Dermis microvascular lymphatic vessel endothelial cell (primary cell): ENCODE data around the gene CSTA. TPM values are rescaled to one million over a fixed set of nuclear protein-coding genes. Genes with fewer than 3 reads are reported as not detected.

Source experiments
- DNase-seq, 2 donors: peaks; one replicate each; pipeline versions ENCODE4 v3.0.0 to v3.0.0-alpha.2; 2010; ENCODE audit warnings: low read depth in 2 of 2
- total RNA-seq: library from RNA; depleted of rRNA; stranded (reverse); fragments of >200 nt; gene quantifications from 2 replicates; pipeline ENCODE4 v1.2.1, GENCODE V29; 2014

CSTA gene
- total RNA-seq, 1 donor from 2014 or later, result not detected

GRCh38 chr3:122377975-122378374 is 52.9 kb downstream of the CSTA start:
- no peak for DNase-seq

DNA sequence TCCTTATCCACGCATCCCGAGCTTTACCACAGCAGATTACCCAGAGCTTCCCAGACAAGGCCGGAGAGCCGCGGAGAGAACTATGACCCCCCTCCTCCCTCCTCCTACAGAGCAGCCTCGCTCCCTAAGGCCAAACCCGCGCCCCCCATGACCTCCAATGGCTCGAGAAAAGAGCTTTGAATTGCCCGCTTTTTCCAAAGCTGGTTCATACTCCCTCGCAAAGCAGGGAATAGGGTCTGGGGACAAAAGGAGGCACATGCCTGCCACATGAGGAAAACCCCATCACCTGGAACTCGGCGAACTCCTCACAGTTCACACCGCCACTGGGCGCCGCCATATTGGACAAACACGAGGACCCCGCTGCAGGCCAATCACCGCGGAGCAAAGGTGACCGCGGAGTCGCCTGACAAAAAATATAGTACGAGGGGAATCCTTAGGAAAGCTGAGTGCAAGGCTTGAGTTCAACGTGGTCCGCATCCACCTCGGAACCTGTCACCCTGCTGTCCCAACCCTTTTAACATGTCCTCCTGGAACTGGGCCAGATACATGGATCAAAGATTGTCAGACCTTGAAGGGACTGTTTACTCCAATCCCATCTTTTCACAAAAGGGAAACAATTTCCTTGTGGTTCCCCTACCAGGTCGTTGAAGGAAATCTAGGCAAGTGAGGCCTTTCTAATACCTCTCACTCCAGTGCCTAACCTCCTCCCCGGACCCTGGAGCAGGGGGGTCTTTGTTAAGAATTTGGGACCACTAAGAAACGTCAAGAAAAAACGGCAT is 58.0 kb downstream of the CSTA start, which contains the start of gene MIX23:
TSS of gene MIX23 (minus strand) at position 344 of the 779 bp plus-strand sequence. CDS start at position 337, 7 bp downstream.
- DNase-seq, result peak; percentile 50 to 85

DNA sequence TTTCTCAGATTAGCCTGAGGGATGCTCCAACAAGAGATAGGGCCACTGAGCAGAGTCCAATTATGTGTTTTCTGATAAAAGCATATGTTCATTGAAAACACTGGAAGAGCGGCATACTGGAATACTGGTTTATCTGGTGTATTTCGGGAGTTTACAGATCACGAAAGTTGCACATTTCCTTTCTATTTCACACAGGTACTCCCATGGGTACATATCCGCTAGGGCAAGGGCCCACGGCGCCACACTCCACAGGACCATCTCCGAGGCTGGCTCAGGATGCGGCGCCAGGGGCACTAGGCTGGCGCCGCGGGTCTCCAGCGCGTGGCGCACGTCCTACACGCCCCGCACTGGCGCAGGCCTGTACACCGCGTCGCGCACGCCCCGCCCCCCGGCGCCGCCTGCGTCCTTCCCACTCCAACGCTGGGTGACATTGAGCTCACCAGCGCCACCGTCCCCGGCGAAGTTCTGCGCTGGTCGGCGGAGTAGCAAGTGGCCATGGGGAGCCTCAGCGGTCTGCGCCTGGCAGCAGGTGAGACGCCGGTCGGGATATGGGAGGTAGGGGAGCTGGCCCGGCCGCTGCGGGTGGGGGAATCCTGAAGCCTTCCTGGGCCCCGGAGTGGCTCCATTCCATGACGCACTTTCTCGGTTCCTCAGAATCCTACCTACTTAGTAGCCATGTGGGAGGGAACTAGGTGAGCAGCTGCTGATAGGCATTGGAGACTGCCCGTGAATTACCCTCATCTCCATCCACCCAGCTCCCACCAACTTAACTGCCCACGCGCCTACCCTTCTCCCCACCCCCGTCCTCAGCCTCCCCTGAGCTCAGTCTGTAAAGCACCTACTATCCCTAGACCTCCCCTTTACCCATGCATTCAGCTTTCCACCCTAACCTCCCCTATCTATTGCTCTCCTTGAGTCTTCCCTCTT is 59.0 kb downstream of the CSTA start, which contains the start of gene FAM162A:
TSS of gene FAM162A (plus strand) at position 412 of the 927 bp plus-strand sequence. CDS start at position 496, 84 bp downstream.
- DNase-seq, result peak; percentile 79 to 95

DNA sequence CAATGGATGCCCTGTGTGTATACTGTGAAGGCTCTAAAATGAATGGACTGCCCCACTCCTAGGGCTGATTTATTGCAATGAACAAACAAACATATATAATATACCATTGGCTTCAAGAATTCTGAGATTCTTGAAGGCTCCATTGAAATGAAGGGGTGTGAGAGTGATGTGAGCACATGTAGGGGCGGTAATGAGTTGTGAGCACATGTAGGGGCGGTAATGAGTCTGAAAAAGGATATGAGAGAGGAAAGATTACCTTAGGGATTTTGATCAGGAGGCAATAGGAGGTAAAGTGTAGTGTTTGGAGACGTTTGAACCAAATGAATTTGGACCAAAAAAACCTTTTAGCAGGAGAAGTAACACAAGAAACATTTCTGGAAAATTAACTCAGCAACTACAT is 62.7 kb downstream of the CSTA start:
- DNase-seq, result no peak

GRCh38 chr3:122389197-122389596 is 64.1 kb downstream of the CSTA start:
- DNase-seq, result no peak

DNA sequence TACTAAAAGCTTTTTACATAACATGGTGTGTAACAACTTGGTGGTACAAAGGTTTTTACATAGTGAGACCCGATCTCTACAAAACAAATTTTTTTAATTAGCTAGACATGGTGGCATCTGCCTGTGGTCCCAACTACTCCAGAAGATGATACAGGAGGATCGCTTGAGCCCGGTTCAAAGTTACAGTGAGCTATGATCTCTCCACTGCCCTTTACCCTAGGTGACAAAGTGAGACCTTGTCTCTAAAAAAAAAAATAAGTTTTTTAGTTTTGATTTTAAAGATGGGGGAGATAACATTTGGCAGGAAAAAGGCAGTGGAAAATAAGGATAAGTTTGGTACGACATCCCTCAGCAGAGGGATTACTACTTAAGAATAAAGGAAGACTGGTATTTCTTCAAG is 64.8 kb downstream of the CSTA start:
- DNase-seq, result no peak

DNA sequence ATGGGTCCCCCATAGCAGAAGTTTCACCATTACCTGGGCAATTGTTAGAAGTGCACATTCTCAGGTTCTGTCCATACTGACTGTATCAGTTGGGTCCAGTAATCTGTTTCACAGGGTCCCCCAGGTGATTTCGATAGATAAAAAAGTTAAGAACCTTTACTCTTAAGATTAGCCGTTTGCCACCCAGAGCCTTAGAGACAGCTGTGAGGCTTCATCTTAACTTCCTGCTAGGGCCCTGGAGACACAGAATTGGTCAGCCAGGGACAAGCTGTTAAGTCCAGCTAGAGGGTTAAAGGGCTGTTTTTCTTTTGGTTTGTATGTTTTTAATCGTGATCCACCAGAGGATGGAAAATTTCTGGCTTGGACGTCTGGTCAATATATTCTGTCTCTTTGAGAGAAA is 65.6 kb downstream of the CSTA start:
- no peak for DNase-seq

Other genes with a start within 250 kb of the CSTA start
- gene CASR, start 141.6 kb upstream of the CSTA start, total RNA-seq, result not detected in 2 replicates
- gene MIX23, start 58.0 kb downstream of the CSTA start, total RNA-seq, result 21.7 and 25.9 TPM in 2 replicates
- gene FAM162A, start 58.9 kb downstream of the CSTA start, total RNA-seq, result 4.0 and 7.2 TPM in 2 replicates
- 3.6 and 4.0 TPM in 2 replicates for gene WDR5B, start 90.8 kb downstream of the CSTA start, total RNA-seq
- 20.9 and 25.7 TPM in 2 replicates for gene KPNA1, start 189.7 kb downstream of the CSTA start, total RNA-seq
- 12.4 and 13.6 TPM in 2 replicates for gene PARP9, start 239.1 kb downstream of the CSTA start, total RNA-seq
- gene DTX3L, start 239.1 kb downstream of the CSTA start, total RNA-seq, result 18.1 and 21.4 TPM in 2 replicates